GM18511 (cell line): ENCODE data around the gene TUBG2.

Experiments
- ATAC-seq: cut with Tn5 transposase; IDR thresholded peaks from one replicate; pipeline ENCODE4 v1.9.1; 2021; ENCODE audit warnings: mild to moderate bottlenecking, moderate library complexity; ENCODE audit not compliant: unreplicated experiment

Gene TUBG2

DNA sequence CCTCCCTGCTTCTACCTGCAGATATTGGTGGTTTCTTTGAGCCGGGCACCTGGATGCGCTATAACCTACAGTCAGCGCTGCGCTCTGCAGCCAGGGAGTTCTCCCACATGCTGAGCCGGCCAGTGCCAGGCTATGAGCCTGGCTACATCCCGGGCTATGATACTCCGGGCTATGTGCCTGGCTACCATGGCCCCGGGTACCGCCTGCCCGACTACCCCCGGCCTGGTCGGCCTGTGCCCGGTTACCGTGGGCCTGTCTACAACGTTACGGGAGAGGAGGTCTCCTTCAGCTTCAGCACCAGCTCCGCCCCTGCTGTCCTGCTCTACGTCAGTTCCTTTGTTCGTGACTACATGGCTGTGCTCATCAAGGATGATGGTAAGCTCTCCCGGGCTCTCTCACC, 36.4 kb downstream of the TUBG2 start:
- no peak for ATAC-seq

DNA sequence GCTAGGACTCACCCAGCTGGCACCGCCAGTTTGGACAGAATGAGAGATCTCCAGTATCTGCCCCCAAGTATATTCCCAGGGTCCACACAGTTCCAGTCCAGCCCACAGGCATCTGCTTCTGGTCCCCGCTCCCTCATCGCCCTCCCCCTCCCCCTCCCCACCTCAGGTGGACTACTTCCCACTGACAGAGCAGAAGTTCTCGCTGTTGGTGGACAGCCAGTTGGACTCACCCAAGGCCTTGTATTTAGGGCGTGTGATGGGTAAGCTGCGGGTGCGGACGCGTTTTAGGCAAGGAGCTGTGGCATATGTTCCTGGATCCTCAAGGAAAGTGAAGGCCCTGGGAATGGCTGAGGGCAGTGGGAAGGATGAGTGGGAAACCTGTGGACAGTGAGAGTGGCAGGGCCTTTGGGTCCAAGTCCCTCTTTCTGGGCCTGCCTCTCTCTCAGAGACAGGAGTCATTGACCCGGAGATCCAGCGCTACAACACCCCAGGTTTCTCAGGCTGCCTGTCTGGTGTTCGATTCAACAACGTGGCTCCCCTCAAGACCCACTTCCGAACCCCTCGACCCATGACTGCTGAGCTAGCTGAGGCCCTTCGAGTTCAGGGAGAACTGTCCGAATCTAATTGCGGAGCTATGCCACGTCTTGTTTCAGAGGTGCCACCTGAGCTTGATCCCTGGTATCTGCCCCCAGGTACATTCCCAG, 38.2 kb downstream of the TUBG2 start:
- ATAC-seq: no peak

DNA sequence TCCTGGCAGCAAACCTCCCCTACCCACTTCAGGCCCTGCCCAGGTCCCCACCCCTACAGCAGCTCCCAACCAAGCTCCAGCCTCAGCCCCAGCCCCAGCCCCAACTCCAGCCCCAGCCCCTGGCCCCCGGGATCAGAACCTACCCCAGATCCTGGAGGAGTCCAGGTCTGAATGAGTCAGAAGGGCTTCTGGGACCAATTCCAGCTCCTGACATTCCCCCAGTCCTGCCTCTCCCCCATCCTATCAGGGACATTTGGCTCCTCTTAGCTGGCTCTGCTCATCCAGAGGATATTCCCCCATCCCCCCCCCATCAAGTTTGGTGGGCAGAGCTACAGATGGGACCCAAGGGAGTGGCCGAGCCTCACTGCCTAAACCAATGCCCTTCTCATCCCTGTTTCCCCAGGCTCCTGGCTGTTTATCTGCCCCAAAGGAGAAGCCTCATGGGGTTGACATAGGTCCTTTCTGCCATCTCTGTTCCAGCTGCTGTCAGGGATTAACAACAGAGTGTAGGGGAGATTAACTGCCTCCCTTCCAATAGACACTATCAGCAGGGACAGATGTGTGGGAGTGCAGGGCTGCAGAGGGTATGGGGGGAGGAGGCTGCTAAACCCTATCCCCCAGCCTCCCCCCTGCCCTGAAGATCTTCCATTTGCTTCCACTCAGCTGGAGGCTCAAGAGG, 39.8 kb downstream of the TUBG2 start:
- no peak for ATAC-seq

DNA sequence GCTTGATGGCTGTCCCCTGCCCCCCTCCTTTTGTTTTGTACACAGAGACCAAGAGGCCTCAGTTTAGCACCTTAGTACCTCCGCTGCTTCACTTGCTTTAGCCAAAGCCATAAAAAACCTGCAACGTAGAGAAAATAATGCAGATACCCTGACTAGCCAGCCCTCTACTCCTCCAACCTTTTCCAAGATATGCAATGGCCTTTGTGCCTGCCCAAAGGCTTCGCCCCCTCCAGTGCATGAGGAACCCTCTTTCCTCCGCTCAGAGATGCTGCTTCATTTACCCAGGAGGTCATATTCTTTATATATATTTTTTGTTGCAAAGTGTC, 40.3 kb downstream of the TUBG2 start:
- no peak for ATAC-seq

DNA sequence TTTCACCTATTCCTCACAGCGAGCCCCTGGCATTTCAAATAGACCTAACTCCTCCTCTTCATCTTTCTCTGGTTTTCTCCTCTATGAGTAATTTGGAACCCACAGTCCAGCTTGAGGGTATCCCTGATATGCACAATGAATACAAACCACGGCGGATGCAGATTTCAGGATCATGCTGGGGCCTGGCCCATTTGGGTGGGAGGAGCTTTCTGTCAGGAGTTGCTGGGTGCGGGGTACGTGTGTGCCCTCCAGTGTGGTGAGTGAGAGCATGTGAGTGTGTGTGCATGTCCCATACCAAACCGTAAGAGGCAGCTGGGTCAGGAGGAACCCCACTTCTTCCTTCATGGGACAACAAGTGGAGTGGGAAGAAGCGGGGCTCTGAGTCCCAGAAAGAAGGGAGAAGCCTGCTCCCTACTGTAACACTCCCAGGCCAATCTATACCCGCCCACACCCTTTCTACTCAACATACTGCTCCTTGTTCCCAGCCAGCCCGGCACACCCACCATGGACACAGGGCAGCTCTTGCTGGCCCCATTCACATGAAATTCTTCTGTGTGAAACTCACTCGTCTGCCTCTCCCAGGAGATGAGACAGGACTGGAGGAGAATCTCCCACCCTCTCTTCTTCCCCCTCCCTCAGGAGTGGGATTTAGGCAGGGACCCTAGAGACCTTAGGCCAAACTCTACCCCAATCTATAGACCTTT, 41.7 kb downstream of the TUBG2 start:
- ATAC-seq: no peak

DNA sequence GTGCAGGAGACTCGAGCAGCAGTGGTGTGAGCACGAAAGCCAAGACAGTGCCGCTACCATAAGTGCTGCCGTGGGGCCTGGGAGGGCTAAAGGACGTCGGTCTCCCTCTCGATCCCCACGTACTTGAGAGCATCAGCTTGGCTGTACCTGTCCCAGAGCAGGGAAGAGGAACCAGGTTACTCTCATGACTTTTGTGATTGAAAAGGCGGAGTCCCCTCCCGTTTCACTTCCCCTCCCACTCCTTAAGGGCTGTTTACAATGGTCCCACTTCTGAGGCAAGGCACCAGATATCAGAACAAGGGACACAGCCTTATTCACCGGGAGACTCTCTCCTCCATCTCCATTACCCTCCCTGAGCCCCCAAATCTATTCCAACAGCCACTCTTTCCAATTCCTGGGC, 43.4 kb downstream of the TUBG2 start:
- ATAC-seq: no peak

DNA sequence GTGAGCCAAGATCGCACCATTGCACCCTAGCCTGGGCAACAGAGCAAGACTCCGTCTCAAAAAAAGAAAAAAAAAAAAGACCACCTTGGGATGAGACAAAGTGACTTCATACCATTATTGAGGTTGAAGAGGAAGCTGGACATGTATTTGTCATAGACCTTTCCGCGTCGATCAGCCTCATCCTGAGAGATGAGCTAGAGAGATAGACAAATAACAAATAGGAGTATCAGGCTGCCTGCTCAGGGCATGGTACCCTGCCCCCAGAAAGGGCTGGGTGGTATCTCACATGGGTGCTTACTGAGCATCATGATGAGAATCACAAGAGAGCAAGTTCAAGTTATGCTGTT, 45.4 kb downstream of the TUBG2 start:
- peak; percentile 32 for ATAC-seq

DNA sequence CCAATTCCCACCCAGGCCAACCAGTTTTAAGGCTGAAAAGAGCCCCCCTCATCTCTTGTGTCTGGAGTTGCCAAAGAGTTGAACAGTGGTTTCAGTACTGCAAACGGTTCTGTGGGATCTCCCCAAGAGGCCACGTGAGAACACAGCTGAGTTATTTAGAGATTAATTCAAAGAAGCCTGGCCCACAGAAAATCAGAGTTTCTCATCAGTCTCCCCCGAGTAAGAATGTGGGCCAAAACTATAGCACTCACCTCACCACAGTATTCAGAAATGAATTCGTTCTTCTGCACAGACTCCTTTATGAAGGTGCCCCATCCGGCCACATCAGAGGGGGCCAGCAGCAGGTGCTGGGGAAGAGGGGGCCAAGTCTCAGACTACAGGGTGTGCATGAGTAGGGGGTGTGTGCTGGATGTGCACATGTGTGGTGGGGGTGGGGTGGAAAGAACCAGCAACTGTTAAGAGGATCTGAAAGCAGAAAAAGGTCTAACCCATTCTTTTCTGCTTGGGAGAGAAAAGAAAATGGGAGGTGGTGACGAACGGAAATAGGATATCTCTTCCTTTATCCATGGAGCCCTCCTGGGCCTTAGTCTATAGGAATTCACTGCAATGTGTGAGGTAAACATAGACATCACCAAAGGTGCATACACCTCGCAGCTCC, 45.9 kb downstream of the TUBG2 start:
- peak; percentile 82 for ATAC-seq

DNA sequence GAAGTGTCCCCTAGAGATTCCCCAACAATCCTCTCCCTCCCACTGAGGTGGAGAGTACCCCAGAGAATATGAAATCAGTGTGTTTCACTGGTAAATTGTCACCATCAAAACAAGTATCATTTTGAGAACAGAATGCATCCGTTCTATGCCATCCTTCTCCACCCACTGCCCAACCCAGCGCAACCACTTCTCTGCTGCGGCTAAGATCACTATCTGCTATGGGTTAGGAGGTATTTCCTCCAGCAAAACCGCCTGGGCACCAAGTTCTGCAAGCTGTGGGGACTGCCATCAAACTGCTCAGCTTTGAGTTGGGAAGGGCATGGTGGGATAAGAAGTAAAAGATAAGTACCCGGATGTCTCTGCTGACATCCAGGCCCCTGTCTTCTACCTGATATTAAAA, 47.6 kb downstream of the TUBG2 start:
- ATAC-seq: no peak

DNA sequence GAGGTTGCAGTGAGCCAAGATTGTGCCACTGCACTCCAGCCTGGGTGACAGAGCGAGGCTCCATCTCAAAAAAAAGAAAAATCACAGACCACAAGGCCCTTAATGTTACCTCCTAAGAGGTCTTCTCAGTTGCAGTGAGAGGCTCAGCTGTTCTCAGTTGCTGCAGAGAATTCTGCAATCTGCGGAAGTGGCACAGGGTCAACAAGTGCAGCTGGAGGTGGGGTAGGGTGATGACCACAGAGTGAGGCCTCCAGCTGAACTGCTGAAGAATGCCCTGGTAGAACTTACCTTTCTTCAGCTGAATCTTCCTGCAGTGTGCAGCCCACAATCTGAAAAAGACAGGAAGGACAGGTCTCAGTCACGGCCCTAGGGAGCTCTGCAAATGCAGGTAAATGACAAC, 49.5 kb downstream of the TUBG2 start:
- no peak for ATAC-seq

DNA sequence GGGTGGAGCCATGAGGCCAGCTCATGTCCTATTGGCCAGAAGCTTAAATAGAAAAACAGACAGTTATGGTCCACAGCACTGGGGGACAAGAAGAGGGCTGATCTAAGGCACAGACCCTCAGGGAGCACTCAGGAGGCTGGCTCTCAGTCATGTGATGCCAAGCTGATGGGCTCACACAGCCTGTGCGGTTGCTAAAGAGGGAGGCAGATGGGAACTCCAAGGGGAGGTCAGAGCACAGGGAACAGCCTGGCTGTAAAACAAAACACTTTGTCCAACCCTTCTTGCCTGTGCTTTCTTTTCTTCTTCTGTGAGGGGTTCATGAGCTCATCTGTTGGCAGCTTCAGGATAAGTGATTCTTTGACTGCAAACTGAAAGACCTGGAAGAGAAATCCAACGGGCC, 50.5 kb downstream of the TUBG2 start:
- no peak for ATAC-seq
